ENCODE data around the gene DPM3.
"Not testable (repeated sequence)": the region's sequence is repeated elsewhere in the genome, so short reads cannot be mapped to it uniquely, and the experiment has no call there.

The DPM3 gene

DNA sequence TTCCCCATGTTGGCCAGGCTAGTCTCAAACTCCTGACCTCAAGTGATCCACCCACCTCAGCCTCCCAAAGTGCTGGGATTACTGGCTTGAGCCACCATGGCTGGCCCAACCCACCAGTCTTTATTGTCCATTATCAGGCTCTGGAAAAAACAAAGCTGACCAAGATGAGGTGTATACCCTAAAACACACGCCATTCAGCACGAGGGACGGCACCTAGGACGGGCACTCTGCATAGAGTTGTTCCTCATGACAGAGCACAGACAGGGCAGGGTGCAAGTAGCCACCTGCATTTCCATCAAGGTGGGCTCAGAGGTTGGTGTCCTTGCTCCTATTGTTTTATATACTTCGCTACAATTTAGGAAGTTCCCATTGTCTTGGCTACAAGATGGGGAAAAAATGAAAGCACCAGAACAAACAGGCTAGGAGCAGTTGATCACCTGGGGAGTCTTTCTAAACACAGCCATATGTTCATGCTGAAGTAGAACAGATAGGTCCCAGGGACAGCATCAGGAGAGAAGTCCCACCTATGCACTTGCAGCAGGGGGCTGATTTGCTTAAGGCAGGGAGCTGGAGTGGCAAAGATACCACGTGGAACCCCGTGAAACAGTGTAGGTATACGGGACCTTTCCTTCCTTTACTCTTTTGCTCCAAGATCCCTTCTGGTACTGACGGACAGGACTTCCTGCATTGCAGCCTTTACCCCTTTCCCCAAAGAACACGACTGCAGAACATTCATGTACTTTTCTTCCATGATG is 28.3 kb upstream of the DPM3 start:
- H3K36me3 ChIP-seq = peaks cover 23% of the 10 kb centered on the region
- H3K27ac ChIP-seq = no peak overlapping the region
- no peak overlapping the region for H3K4me3 ChIP-seq (ENCODE audit: low read depth, low read length)
- TF ChIP-seq, protein P1, sequence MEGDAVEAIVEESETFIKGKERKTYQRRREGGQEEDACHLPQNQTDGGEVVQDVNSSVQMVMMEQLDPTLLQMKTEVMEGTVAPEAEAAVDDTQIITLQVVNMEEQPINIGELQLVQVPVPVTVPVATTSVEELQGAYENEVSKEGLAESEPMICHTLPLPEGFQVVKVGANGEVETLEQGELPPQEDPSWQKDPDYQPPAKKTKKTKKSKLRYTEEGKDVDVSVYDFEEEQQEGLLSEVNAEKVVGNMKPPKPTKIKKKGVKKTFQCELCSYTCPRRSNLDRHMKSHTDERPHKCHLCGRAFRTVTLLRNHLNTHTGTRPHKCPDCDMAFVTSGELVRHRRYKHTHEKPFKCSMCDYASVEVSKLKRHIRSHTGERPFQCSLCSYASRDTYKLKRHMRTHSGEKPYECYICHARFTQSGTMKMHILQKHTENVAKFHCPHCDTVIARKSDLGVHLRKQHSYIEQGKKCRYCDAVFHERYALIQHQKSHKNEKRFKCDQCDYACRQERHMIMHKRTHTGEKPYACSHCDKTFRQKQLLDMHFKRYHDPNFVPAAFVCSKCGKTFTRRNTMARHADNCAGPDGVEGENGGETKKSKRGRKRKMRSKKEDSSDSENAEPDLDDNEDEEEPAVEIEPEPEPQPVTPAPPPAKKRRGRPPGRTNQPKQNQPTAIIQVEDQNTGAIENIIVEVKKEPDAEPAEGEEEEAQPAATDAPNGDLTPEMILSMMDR (IDR thresholded peaks at IDR 0.05; ENCODE audit: low read depth, low read length) = no peak
- H3K27me3 ChIP-seq (ENCODE audit: insufficient read depth, low read depth, severe bottlenecking) = no peaks in the 10 kb centered on the region
- peaks cover 2% of the 10 kb centered on the region for H3K9me3 ChIP-seq (ENCODE audit: severe bottlenecking)
- peak; percentile 14 for DNase-seq

- H3K36me3 ChIP-seq = peaks cover 23% of the 10 kb centered on the region
- H3K27ac ChIP-seq; H3K9me3 ChIP-seq (ENCODE audit: severe bottlenecking); DNase-seq; H3K4me3 ChIP-seq (ENCODE audit: low read depth, low read length); H3K27me3 ChIP-seq (ENCODE audit: insufficient read depth, low read depth, severe bottlenecking): not testable (repeated sequence)
These were observed 27.7 kb upstream of the DPM3 start for GRCh38 chr1:155168105-155168445.

DNA sequence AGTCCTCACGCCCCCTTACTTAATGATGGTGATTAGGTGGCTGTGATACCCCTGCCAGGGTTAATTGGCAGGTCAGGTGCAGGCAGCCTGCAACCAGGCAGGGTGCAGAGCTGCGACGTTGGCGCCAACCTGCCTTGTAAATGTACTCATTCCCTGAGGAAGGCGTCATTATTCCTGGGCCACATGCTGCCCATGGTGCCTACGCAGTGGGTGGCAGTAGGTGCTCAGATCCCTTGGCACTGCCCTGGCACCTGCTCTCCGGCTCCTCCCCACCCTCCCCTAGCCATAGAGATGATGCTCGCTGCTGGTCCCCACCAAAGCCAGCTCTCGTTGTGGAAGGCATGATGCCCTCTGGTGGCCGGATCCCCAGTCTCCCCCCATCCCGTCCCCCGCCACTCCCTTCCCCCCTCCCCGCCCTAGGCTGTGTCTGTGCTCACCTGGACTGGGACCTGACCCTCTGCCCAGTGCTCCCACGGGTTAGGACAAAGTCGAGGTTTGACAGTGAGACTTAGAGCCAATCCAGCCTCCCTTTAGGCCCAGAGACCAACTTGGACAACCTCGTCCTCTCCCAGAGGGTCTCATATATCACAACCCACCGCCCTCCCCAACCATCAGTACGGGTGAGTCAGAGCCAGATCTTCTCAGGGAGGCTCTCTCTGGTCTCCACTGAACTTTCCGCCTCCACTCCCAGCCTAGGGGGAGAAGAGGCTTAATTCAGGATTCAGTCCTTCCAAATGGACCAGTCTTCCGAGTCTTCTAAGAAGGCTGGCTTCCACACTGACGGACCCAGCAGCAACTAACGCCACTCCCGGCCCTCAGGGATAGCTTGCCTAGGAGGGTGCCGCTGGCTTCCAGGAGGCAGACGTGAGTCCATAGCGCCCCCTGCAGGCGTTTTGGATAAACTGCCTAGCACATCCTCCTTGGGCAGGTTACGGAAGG is 27.1 kb upstream of the DPM3 start:
- Histone ChIP-seq H3K36me3 (peaks cover 23% of the 10 kb centered on the region), H3K4me3 (ENCODE audit: low read depth, low read length) (peak overlapping the region; percentile 45), H3K9me3 (ENCODE audit: severe bottlenecking) (peaks cover 2% of the 10 kb centered on the region), H3K27me3 (ENCODE audit: insufficient read depth, low read depth, severe bottlenecking) (no peaks in the 10 kb centered on the region), H3K27ac (no peak overlapping the region)
- DNase-seq = peak; percentile 99
- TF ChIP-seq, protein P1 (IDR thresholded peaks at IDR 0.05; ENCODE audit: low read depth, low read length) = peak; percentile 100

DNA sequence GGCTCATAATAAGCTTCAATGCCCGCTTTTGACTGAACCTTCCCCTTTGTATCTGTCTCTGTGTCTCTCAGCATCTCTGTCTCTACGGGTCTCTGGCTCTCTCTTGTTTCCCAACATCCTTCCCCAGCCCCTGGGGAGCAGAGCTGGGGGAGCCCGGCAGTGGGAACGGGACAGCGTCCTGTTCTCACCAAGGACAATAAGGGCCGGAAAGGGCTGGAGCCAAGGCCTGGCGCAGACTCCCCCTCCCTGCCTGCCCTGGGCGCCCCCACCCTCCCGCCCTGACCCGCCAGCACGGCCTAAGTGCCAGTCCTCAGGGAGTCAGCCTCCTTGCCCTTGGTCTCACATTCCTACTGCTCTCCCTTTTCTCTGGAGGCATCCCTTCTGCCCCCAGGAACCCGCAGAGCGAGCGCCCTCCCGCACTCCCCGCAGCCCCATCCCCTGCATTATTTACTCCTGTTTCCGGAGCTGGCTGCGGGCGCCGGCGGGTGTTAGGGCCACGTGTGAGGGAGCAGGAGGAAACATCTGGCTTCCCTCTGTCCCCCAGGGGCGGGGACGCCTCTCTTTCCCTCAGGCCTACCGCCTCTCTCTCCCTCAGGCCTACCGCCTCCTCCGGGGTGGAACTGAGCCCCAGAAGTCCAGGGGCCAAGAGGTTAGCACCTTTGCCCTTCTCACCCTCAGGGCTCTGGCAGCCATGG is 26.3 kb upstream of the DPM3 start:
- Histone ChIP-seq H3K4me3 (ENCODE audit: low read depth, low read length) (no peak overlapping the region), H3K36me3 (peaks cover 20% of the 10 kb centered on the region), H3K27me3 (ENCODE audit: insufficient read depth, low read depth, severe bottlenecking) (no peaks in the 10 kb centered on the region), H3K27ac (no peak overlapping the region), H3K9me3 (ENCODE audit: severe bottlenecking) (peaks cover 2% of the 10 kb centered on the region)
- TF ChIP-seq, protein P1 (IDR thresholded peaks at IDR 0.05; ENCODE audit: low read depth, low read length) = no peak
- DNase-seq = peak; percentile 25

DNA sequence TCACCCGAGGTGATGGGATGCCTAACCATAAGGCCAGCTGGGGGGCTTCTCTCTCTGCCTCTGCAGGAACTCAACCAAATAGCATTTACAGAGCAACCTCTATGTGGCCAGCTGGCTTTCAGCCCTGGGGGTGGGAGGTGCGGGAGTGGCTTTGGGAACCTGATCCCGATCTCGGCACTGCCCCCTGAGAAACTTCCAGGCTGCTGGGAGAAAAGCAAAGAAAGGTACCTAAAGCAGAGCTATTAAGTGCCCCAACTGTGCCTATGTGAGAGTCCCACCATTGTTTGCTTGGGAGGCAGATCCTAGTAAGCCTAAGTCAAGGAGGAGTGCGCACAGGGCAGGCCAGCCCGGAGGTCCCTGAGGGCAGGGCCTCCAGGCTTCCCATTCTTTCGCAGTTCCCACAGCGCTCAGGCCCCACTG is 25.7 kb upstream of the DPM3 start:
- H3K4me3 ChIP-seq (ENCODE audit: low read depth, low read length) = no peak overlapping the region
- H3K36me3 ChIP-seq = peaks cover 19% of the 10 kb centered on the region
- H3K27me3 ChIP-seq (ENCODE audit: insufficient read depth, low read depth, severe bottlenecking) = no peaks in the 10 kb centered on the region
- no peak overlapping the region for H3K27ac ChIP-seq
- TF ChIP-seq, protein P1 (IDR thresholded peaks at IDR 0.05; ENCODE audit: low read depth, low read length) = no peak
- DNase-seq = peak; percentile 23
- H3K9me3 ChIP-seq (ENCODE audit: severe bottlenecking) = peaks cover 2% of the 10 kb centered on the region

DNA sequence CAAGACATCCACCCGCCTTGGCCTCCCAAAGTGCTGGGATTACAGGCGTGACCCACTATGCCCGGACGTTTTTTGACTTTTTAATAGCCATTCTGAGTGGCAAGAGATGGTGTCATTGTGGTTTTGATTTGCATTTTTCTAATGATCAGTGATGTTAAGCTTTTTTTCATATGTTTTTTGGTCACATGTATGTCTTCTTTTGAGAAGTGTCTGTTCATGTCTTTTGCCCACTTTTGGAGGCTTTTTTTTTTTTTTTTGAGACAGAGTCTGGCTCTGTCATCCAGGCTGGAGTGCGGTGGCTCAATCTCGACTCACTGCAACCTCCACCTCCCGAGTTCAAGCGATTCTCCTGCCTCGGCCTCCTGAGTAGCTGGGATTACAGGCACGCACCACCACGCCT is 24.3 kb upstream of the DPM3 start:
- H3K36me3 ChIP-seq; H3K4me3 ChIP-seq (ENCODE audit: low read depth, low read length); H3K27me3 ChIP-seq (ENCODE audit: insufficient read depth, low read depth, severe bottlenecking); H3K9me3 ChIP-seq (ENCODE audit: severe bottlenecking); H3K27ac ChIP-seq; DNase-seq: not testable (repeated sequence)

- not testable (repeated sequence) for DNase-seq; H3K4me3 ChIP-seq (ENCODE audit: low read depth, low read length); H3K27ac ChIP-seq; H3K9me3 ChIP-seq (ENCODE audit: severe bottlenecking); H3K36me3 ChIP-seq; H3K27me3 ChIP-seq (ENCODE audit: insufficient read depth, low read depth, severe bottlenecking)
These were observed 23.5 kb upstream of the DPM3 start for GRCh38 chr1:155163785-155164184.

DNA sequence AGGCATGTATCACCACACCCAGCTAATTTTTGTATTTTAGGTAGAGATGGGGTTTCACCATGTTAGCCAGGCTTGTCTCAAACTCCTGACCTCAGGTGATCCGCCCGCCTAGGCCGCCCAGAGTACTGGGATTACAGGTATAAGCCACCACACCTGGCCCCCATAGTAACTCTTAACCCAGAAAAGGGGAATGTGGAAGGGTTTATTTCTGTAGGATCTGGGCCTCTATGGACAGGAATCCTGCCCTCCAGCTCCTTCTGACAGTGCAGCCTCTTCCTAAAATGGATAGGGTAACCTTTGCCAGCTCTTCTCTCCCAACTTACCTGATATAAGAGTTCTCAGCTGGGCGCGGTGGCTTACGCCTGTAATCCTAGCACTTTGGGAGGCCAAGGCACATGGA is 22.3 kb upstream of the DPM3 start:
- not testable (repeated sequence) for H3K27me3 ChIP-seq (ENCODE audit: insufficient read depth, low read depth, severe bottlenecking); H3K27ac ChIP-seq; H3K36me3 ChIP-seq; H3K9me3 ChIP-seq (ENCODE audit: severe bottlenecking); DNase-seq; H3K4me3 ChIP-seq (ENCODE audit: low read depth, low read length)
